T-helper 2 cell treated with Interferon-gamma antibody and Interleukin-4, amounts not matched to agents 5 μg/mL and 100 μg/mL, for 36 hours (primary cell): Measurements from ENCODE around the gene SSC5D.

Experiments
- DNase-seq: peaks from one replicate; pipeline ENCODE4 v3.0.0; 2021; ENCODE audit warnings: low spot score
- H3K27ac Mint-ChIP-seq: one replicate; pipeline ENCODE4 v1.8.0; 2021; ENCODE audit warnings: mild to moderate bottlenecking, mixed read lengths
- H3K27me3 Mint-ChIP-seq: one replicate; pipeline ENCODE4 v1.8.0; 2021; ENCODE audit warnings: low read depth, mixed read lengths
- H3K36me3 Mint-ChIP-seq: one replicate; pipeline ENCODE4 v1.8.0; 2021; ENCODE audit warnings: low read depth, mixed read lengths
- H3K4me1 Mint-ChIP-seq: one replicate; pipeline ENCODE4 v1.8.0; 2021; ENCODE audit warnings: low read depth, mixed read lengths
- H3K4me3 Mint-ChIP-seq: one replicate; pipeline ENCODE4 v1.8.0; 2022; ENCODE audit warnings: mild to moderate bottlenecking, moderate library complexity, mixed read lengths
- H3K9me3 Mint-ChIP-seq: one replicate; pipeline ENCODE4 v1.8.0; 2021; ENCODE audit warnings: mixed read lengths

Gene SSC5D

GRCh38 chr19:55546822-55547614 lies 58.8 kb downstream of the SSC5D start:
- H3K27me3 Mint-ChIP-seq: peaks cover 5% of the 10 kb centered on the region
- H3K4me3 Mint-ChIP-seq: no peak overlapping the region
- no peak for DNase-seq
- no peaks in the 10 kb centered on the region for H3K36me3 Mint-ChIP-seq
- no peaks in the 10 kb centered on the region for H3K4me1 Mint-ChIP-seq
- H3K9me3 Mint-ChIP-seq: no peaks in the 10 kb centered on the region
- H3K27ac Mint-ChIP-seq: no peak overlapping the region

GRCh38 chr19:55549500-55550320 lies 61.5 kb downstream of the SSC5D start:
- Mint-ChIP-seq H3K27me3 (peaks cover 5% of the 10 kb centered on the region), H3K4me3 (no peak overlapping the region), H3K36me3 (no peaks in the 10 kb centered on the region), H3K4me1 (no peaks in the 10 kb centered on the region), H3K9me3 (no peaks in the 10 kb centered on the region), H3K27ac (no peak overlapping the region)
- DNase-seq: no peak

- no peaks in the 10 kb centered on the region for H3K4me1 Mint-ChIP-seq
These were observed 62.0 kb downstream of the SSC5D start for GRCh38 chr19:55550321-55550650.

GRCh38 chr19:55552206-55552605 lies 64.0 kb downstream of the SSC5D start:
- Mint-ChIP-seq H3K27me3 (peaks cover 5% of the 10 kb centered on the region), H3K4me1 (no peaks in the 10 kb centered on the region), H3K36me3 (no peaks in the 10 kb centered on the region), H3K27ac (no peak overlapping the region), H3K9me3 (no peaks in the 10 kb centered on the region), H3K4me3 (no peak overlapping the region)
- DNase-seq: no peak

More at GRCh38 chr19:55550321-55550650, 62.0 kb downstream of the SSC5D start:
- Mint-ChIP-seq H3K27me3 (peaks cover 5% of the 10 kb centered on the region), H3K27ac (no peak overlapping the region), H3K9me3 (no peaks in the 10 kb centered on the region), H3K4me3 (no peak overlapping the region), H3K36me3 (no peaks in the 10 kb centered on the region)
- no peak for DNase-seq

- peaks cover 1% of the 10 kb centered on the region for H3K27me3 Mint-ChIP-seq
- H3K4me3 Mint-ChIP-seq: no peak overlapping the region
These were observed 64.4 kb downstream of the SSC5D start for GRCh38 chr19:55552620-55553019.

GRCh38 chr19:55553217-55554182 lies 65.3 kb downstream of the SSC5D start:
- DNase-seq: no peak
- Mint-ChIP-seq H3K9me3 (no peaks in the 10 kb centered on the region), H3K27ac (no peak overlapping the region), H3K4me1 (no peaks in the 10 kb centered on the region), H3K36me3 (no peaks in the 10 kb centered on the region), H3K4me3 (no peak overlapping the region), H3K27me3 (no peaks in the 10 kb centered on the region)

More at GRCh38 chr19:55552620-55553019, 64.4 kb downstream of the SSC5D start:
- DNase-seq: no peak
- Mint-ChIP-seq H3K27ac (no peak overlapping the region), H3K4me1 (no peaks in the 10 kb centered on the region), H3K9me3 (no peaks in the 10 kb centered on the region), H3K36me3 (no peaks in the 10 kb centered on the region)

- no peaks in the 10 kb centered on the region for H3K4me1 Mint-ChIP-seq
- no peaks in the 10 kb centered on the region for H3K36me3 Mint-ChIP-seq
- no peak overlapping the region for H3K27ac Mint-ChIP-seq
- H3K9me3 Mint-ChIP-seq: no peaks in the 10 kb centered on the region
- no peak overlapping the region for H3K4me3 Mint-ChIP-seq
- no peaks in the 10 kb centered on the region for H3K27me3 Mint-ChIP-seq
- DNase-seq: no peak
These were observed 66.1 kb downstream of the SSC5D start for GRCh38 chr19:55554302-55554701.

GRCh38 chr19:55554741-55555152 lies 66.5 kb downstream of the SSC5D start:
- H3K9me3 Mint-ChIP-seq: no peaks in the 10 kb centered on the region
- no peak overlapping the region for H3K4me3 Mint-ChIP-seq
- DNase-seq: no peak
- H3K27me3 Mint-ChIP-seq: no peaks in the 10 kb centered on the region
- H3K27ac Mint-ChIP-seq: no peak overlapping the region
- no peaks in the 10 kb centered on the region for H3K36me3 Mint-ChIP-seq
- no peaks in the 10 kb centered on the region for H3K4me1 Mint-ChIP-seq

- Mint-ChIP-seq H3K4me3 (no peak overlapping the region), H3K4me1 (no peaks in the 10 kb centered on the region), H3K27ac (no peak overlapping the region), H3K9me3 (no peaks in the 10 kb centered on the region), H3K27me3 (no peaks in the 10 kb centered on the region), H3K36me3 (no peaks in the 10 kb centered on the region)
- no peak for DNase-seq
These were observed 71.4 kb downstream of the SSC5D start for GRCh38 chr19:55559684-55560083.

- H3K27me3 Mint-ChIP-seq: peaks cover 2% of the 10 kb centered on the region
- no peaks in the 10 kb centered on the region for H3K4me1 Mint-ChIP-seq
- DNase-seq: no peak
- H3K36me3 Mint-ChIP-seq: no peaks in the 10 kb centered on the region
- H3K27ac Mint-ChIP-seq: no peak overlapping the region
- H3K4me3 Mint-ChIP-seq: no peak overlapping the region
- no peaks in the 10 kb centered on the region for H3K9me3 Mint-ChIP-seq
These were observed 75.0 kb downstream of the SSC5D start for GRCh38 chr19:55563261-55563690.

- Mint-ChIP-seq H3K27ac (no peak overlapping the region), H3K27me3 (peaks cover 2% of the 10 kb centered on the region), H3K36me3 (no peaks in the 10 kb centered on the region), H3K9me3 (no peaks in the 10 kb centered on the region), H3K4me3 (no peak overlapping the region), H3K4me1 (no peaks in the 10 kb centered on the region)
- DNase-seq: no peak
These were observed 78.6 kb downstream of the SSC5D start for GRCh38 chr19:55566823-55567222.

- Mint-ChIP-seq H3K36me3 (no peaks in the 10 kb centered on the region), H3K9me3 (no peaks in the 10 kb centered on the region), H3K27me3 (peaks cover 2% of the 10 kb centered on the region), H3K27ac (no peak overlapping the region), H3K4me3 (no peak overlapping the region), H3K4me1 (no peaks in the 10 kb centered on the region)
- no peak for DNase-seq
These were observed 79.6 kb downstream of the SSC5D start for GRCh38 chr19:55567708-55568328.
